OCI-LY1 (cell line): ENCODE results near the gene TMEM179.

Experiments used
- EZH2 ChIP-seq: fragments of 200-600 bp; sonication (generic), shearing (Covaris generic); IDR thresholded peaks from 2 replicates; pipeline ENCODE4 v1.8.0; 2017; ENCODE audit warnings: borderline replicate concordance, mixed run types, mild to moderate bottlenecking, antibody characterized with exemption, low read length, moderate library complexity, mixed read lengths
- TF ChIP-seq, protein P1 (sequence below): fragments of 200-600 bp; sonication (generic), shearing (Covaris generic); IDR thresholded peaks from 2 replicates; pipeline ENCODE4 v1.5.1; 2017; ENCODE audit warnings: mild to moderate bottlenecking, antibody characterized with exemption, low read length, moderate library complexity, mixed read lengths

DNA sequence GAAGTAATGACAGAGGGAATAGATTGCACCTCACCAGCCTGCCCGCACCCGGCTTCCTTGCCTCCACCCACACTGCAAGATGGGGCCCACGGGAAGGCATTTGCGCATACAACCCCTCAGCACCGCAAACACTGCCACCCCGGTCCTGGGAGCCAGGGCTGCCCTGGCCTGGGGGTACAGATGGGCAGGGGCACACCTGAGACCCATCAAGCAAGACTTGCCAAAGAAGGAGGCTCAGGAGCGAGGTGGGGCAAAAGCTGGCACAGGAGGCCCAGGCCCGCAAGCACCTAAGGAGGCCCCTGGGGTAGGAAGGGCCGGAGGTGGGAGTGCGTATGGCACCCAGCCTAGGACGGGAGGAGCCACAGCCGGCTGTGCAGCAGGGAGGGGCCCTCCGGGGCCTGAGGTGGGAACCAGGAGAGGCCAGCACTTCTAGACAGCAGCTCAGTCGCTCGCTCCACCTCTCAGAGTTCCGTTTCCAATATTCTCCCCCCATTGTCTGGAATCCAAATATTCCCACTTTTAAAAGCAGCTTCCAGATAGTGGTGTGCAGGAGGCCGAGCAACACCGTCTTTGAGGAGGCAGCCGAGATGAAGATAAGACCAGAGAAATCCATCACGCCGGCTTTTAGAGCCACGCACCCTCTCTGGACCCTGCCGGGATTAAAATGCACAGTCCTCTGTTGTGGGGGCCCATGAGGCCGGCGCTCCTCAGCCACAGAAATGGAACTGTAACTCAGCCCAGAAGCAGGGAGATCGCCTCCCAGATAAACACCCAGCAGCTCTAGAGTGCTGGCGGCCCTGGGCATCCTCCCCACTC lies 37.2 kb downstream of the TMEM179 start:
- TF ChIP-seq, protein P1, sequence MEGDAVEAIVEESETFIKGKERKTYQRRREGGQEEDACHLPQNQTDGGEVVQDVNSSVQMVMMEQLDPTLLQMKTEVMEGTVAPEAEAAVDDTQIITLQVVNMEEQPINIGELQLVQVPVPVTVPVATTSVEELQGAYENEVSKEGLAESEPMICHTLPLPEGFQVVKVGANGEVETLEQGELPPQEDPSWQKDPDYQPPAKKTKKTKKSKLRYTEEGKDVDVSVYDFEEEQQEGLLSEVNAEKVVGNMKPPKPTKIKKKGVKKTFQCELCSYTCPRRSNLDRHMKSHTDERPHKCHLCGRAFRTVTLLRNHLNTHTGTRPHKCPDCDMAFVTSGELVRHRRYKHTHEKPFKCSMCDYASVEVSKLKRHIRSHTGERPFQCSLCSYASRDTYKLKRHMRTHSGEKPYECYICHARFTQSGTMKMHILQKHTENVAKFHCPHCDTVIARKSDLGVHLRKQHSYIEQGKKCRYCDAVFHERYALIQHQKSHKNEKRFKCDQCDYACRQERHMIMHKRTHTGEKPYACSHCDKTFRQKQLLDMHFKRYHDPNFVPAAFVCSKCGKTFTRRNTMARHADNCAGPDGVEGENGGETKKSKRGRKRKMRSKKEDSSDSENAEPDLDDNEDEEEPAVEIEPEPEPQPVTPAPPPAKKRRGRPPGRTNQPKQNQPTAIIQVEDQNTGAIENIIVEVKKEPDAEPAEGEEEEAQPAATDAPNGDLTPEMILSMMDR = no peak
- TF ChIP-seq EZH2 = no peak
